HCT116 (cell line): ENCODE results near the gene MANSC1. TPM values are rescaled to one million over a fixed set of nuclear protein-coding genes. Genes with fewer than 3 reads are reported as not detected.

Source experiments
- ATAC-seq: fragments of 200-7000 bp; cut with Tn5 transposase; 2 replicates; pipeline ENCODE4 v1.9.1; 2020; ENCODE audit warnings: mild to moderate bottlenecking, moderate library complexity
- BruUV-seq: library from RNA; stranded (reverse); fragments of 400-500 nt; replicated peaks from 2 replicates; lab custom pipeline; 2021; lab: Mats Ljungman, UMichigan
- CTCF ChIA-PET: fragments of 300-600 bp; sonication (Branson Sonifier 250); formaldehyde crosslinking; loops from one replicate; lab custom pipeline; 2021; ENCODE audit warnings: antibody characterized with exemption; lab: Charles Lee
- POLR2A ChIA-PET: fragments of 300-600, 350-600 bp; sonication (Branson Sonifier 250); formaldehyde crosslinking; loops from one replicate; lab custom pipeline; 2021; ENCODE audit warnings: antibody characterized with exemption; lab: Charles Lee
- RAD21 ChIA-PET, 2 experiments: fragments of 300-600 bp; sonication (Branson Sonifier 250); formaldehyde crosslinking; loops; one replicate each; lab custom pipeline; 2023; ENCODE audit warnings: low total read pairs in 2 of 2; ENCODE audit not compliant: uncharacterized antibody in 2 of 2, unreplicated experiment in 2 of 2, low non-redundant PET in 1 of 2; lab: Charles Lee
- DNase-seq: peaks from one replicate; pipeline ENCODE4 v3.0.0-alpha.2; 2010; ENCODE audit warnings: low read depth, low spot score
- H2AFZ ChIP-seq: fragments of 200-600 bp; shearing (Covaris generic), sonication (generic); 2 replicates; pipeline ENCODE4 v1.6.1; 2017; ENCODE audit warnings: low read depth, mixed run types, mixed read lengths, antibody characterized with exemption, low read length; ENCODE audit not compliant: poor library complexity, severe bottlenecking
- H3K27ac ChIP-seq: 2 replicates; pipeline ENCODE4 v1.5.1; 2012; ENCODE audit warnings: low read depth, low read length
- H3K27me3 ChIP-seq: fragments of 200-600 bp; sonication (generic); 2 replicates; pipeline ENCODE4 v1.6.1; 2016; ENCODE audit warnings: mixed run types, low read length, mixed read lengths; ENCODE audit not compliant: insufficient read depth
- H3K36me3 ChIP-seq, 2 experiments: fragments of 200-500 bp in 1 of 2; fragments of 200-600 bp in 1 of 2; sonication (Bioruptor generic) in 1 of 2; sonication (generic) in 1 of 2; 2 replicates each; pipeline versions ENCODE4 v1.5.1 to v1.6.1; 2014 to 2016; ENCODE audit warnings: low read length in 2 of 2, inconsistent platforms in 1 of 2, mixed read lengths in 1 of 2, mixed run types in 1 of 2; ENCODE audit not compliant: insufficient read depth in 2 of 2, control insufficient read depth in 1 of 2
- H3K4me1 ChIP-seq, 2 experiments: fragments of 200-600 bp in 1 of 2; sonication (generic) in 1 of 2; 2 replicates each; pipeline versions ENCODE4 v1.5.1 to v1.6.1; 2012 to 2017; ENCODE audit warnings: low read length in 2 of 2, inconsistent platforms in 1 of 2, mild to moderate bottlenecking in 1 of 2, mixed read lengths in 1 of 2, mixed run types in 1 of 2, moderate library complexity in 1 of 2; ENCODE audit not compliant: insufficient read depth in 2 of 2, control insufficient read depth in 1 of 2
- H3K4me2 ChIP-seq: fragments of 200-600 bp; sonication (generic); 2 replicates; pipeline ENCODE4 v1.6.1; 2017; ENCODE audit warnings: mixed run types, low read length, mixed read lengths
- H3K4me3 ChIP-seq, 2 experiments: fragments of 200-600 bp in 1 of 2; sonication (generic) in 1 of 2; replicated peaks in 1 of 2; 2 replicates each; pipeline ENCODE4 v1.5.1; 2011 to 2016; ENCODE audit warnings: low read length in 2 of 2, control low read depth in 1 of 2, low read depth in 1 of 2, mild to moderate bottlenecking in 1 of 2, mixed read lengths in 1 of 2, mixed run types in 1 of 2
- H3K79me2 ChIP-seq: fragments of 200-600 bp; sonication (generic); 2 replicates; pipeline ENCODE4 v1.6.1; 2017; ENCODE audit warnings: mild to moderate bottlenecking, mixed run types, low read length, moderate library complexity, mixed read lengths; ENCODE audit not compliant: insufficient read depth
- H3K9ac ChIP-seq: fragments of 200-600 bp; sonication (generic); 2 replicates; pipeline ENCODE4 v1.6.1; 2016; ENCODE audit warnings: low read length, mixed read lengths
- H3K9me2 ChIP-seq: fragments of 200-600 bp; sonication (generic), shearing (Covaris generic); 2 replicates; pipeline ENCODE4 v1.6.1; 2017; ENCODE audit warnings: mixed run types, mild to moderate bottlenecking, moderate library complexity; ENCODE audit not compliant: insufficient read depth
- H3K9me3 ChIP-seq, 2 experiments: fragments of 200-500 bp in 1 of 2; fragments of 200-600 bp in 1 of 2; sonication (Bioruptor generic) in 1 of 2; sonication (generic) in 1 of 2; 2 replicates each; pipeline ENCODE4 v1.6.1; 2014 to 2017; ENCODE audit warnings: low read length in 2 of 2, mixed read lengths in 2 of 2, inconsistent platforms in 1 of 2, low read depth in 1 of 2, mild to moderate bottlenecking in 1 of 2, mixed run types in 1 of 2, moderate library complexity in 1 of 2; ENCODE audit not compliant: control insufficient read depth in 1 of 2, insufficient read depth in 1 of 2
- H4K20me1 ChIP-seq: fragments of 200-600 bp; sonication (generic), shearing (Covaris generic); 2 replicates; pipeline ENCODE4 v1.6.1; 2017; ENCODE audit warnings: mixed run types, mild to moderate bottlenecking, moderate library complexity; ENCODE audit not compliant: insufficient read depth
- CBX3 ChIP-seq: IDR thresholded peaks from 2 replicates; pipeline ENCODE4 v1.6.1; 2012; ENCODE audit warnings: low read depth
- CEBPB ChIP-seq: IDR thresholded peaks from 2 replicates; pipeline ENCODE4 v1.6.1; 2012; ENCODE audit warnings: low read depth
- CTCF ChIP-seq, 3 experiments: fragments of 200-600 bp in 1 of 3; sonication (generic) in 1 of 3; IDR thresholded peaks in 2 of 3; conservative IDR thresholded peaks in 1 of 3; 2 replicates each; pipeline ENCODE4 v1.5.1; 2012 to 2017; ENCODE audit warnings: low read depth in 2 of 3, low read length in 2 of 3, antibody characterized with exemption in 1 of 3, borderline replicate concordance in 1 of 3, control low read depth in 1 of 3, mild to moderate bottlenecking in 1 of 3, mixed read lengths in 1 of 3, mixed run types in 1 of 3, moderate library complexity in 1 of 3; ENCODE audit not compliant: insufficient read depth in 1 of 3
- EGR1 ChIP-seq: IDR thresholded peaks from 2 replicates; pipeline ENCODE4 v1.6.1; 2012; ENCODE audit warnings: low read depth
- ELF1 ChIP-seq: IDR thresholded peaks from 2 replicates; pipeline ENCODE4 v1.6.1; 2012; ENCODE audit warnings: low read depth, borderline replicate concordance
- FOSL1 ChIP-seq: IDR thresholded peaks from 2 replicates; pipeline ENCODE4 v1.6.1; 2012; ENCODE audit warnings: low read depth
- POLR2A ChIP-seq: IDR thresholded peaks from 2 replicates; pipeline ENCODE4 v1.7.0; 2011; ENCODE audit warnings: borderline replicate concordance; ENCODE audit not compliant: insufficient read depth, insufficient read length; ENCODE audit errors: extremely low read depth
- RAD21 ChIP-seq: IDR thresholded peaks from 2 replicates; pipeline ENCODE4 v1.6.1; 2012; ENCODE audit warnings: low read depth, mild to moderate bottlenecking
- SP1 ChIP-seq: IDR thresholded peaks from 2 replicates; pipeline ENCODE4 v1.6.1; 2012; ENCODE audit warnings: low read depth
- YY1 ChIP-seq: IDR thresholded peaks from 2 replicates; pipeline ENCODE4 v1.6.1; 2011; ENCODE audit warnings: low read length, low read depth, moderate library complexity, mild to moderate bottlenecking; ENCODE audit not compliant: insufficient replicate concordance; ENCODE audit errors: extremely low read depth
- ZBTB33 ChIP-seq: IDR thresholded peaks from 2 replicates; pipeline ENCODE4 v1.6.1; 2011; ENCODE audit warnings: mild to moderate bottlenecking, low read length, moderate library complexity; ENCODE audit not compliant: insufficient replicate concordance; ENCODE audit errors: extremely low read depth
- ZNF274 ChIP-seq: fragments of 200-500 bp; sonication (Bioruptor generic); IDR thresholded peaks from 2 replicates; pipeline ENCODE4 v1.6.1; 2014; ENCODE audit warnings: mild to moderate bottlenecking, low read depth, low read length, inconsistent platforms
- intact Hi-C: fragments of 100-400 bp; cut with micrococcal nuclease; formaldehyde crosslinking; loops from 2 replicates; pipeline ENCODE4 v1.10.0; 2022
- total RNA-seq: library from RNA; stranded (reverse); gene quantifications from one replicate; pipeline ENCODE4 v1.2.1, GENCODE V29; 2021; ENCODE audit not compliant: unreplicated experiment

Gene MANSC1
- total RNA-seq, 1 experiment from 2014 or later = 0.20 TPM

- TF ChIP-seq EGR1 = no peak
- no peak for TF ChIP-seq ELF1
- TF ChIP-seq YY1 = no peak
- TF ChIP-seq ZBTB33 = no peak
Observed at GRCh38 chr12:12378616-12379015, 28.6 kb upstream of the MANSC1 start (continued).

- Histone ChIP-seq H2AFZ (no peak overlapping the region), H3K9me2 (no peaks in the 10 kb centered on the region), H3K4me1 (no peaks in the 10 kb centered on the region), H4K20me1 (no peaks in the 10 kb centered on the region), H3K27ac (no peak overlapping the region), H3K9me3 (peaks cover 0 to 3% of the 10 kb centered on the region in 2 experiments; a peak in 1 of 4 replicates), H3K27me3 (no peaks in the 10 kb centered on the region), H3K4me2 (no peak overlapping the region), H3K4me3 (no peak overlapping the region), H3K36me3 (no peaks in the 10 kb centered on the region), H3K79me2 (no peaks in the 10 kb centered on the region), H3K9ac (no peak overlapping the region)
- intact Hi-C loops = loop anchor here (1.0 kb wide), 3 partner anchors 187 to 327 kb away; no protein-coding TSS in a partner anchor
- BruUV-seq = no TSS peak
- TF ChIP-seq ZNF274 = no peak
- no peak for TF ChIP-seq CEBPB
- no peak for TF ChIP-seq ELF1
- no peak for TF ChIP-seq CBX3
- peak; percentile 93 for TF ChIP-seq RAD21
- no peak for TF ChIP-seq FOSL1
- TF ChIP-seq POLR2A = no peak
- TF ChIP-seq CTCF (IDR thresholded peaks at IDR 0.05 in 2 of 3, conservative IDR thresholded peaks at IDR 0.05 in 1 of 3; ENCODE audit: borderline replicate concordance in 1 of 3, insufficient read depth in 1 of 3, low read depth in 2 of 3, low read length in 2 of 3) = peak; percentile 49 to 91 (median 81)
- TF ChIP-seq SP1 = no peak
- ChIA-PET CTCF (interaction anchor here (0.6 to 2.0 kb wide), 12 partner anchors 9 to 599 kb away, joined by 3 to 12 read pairs (median 4); partner anchors contain the start of gene DUSP16), POLR2A (no interaction called here), RAD21 (interaction anchor here (1.0 to 1.6 kb wide), 2 partner anchors 50 to 360 kb away, joined by 3 to 6 read pairs; no protein-coding TSS in a partner anchor)
- ATAC-seq (peak; percentile 88), DNase-seq (peak; percentile 65)
Observed at GRCh38 chr12:12376646-12377448, 26.8 kb upstream of the MANSC1 start.
